GM19452 (cell line): ENCODE measurements around the gene SPEM1.

Source experiments
- ATAC-seq: cut with Tn5 transposase; IDR thresholded peaks from one replicate; pipeline ENCODE4 v1.9.1; 2021; ENCODE audit not compliant: unreplicated experiment

The SPEM1 gene

DNA sequence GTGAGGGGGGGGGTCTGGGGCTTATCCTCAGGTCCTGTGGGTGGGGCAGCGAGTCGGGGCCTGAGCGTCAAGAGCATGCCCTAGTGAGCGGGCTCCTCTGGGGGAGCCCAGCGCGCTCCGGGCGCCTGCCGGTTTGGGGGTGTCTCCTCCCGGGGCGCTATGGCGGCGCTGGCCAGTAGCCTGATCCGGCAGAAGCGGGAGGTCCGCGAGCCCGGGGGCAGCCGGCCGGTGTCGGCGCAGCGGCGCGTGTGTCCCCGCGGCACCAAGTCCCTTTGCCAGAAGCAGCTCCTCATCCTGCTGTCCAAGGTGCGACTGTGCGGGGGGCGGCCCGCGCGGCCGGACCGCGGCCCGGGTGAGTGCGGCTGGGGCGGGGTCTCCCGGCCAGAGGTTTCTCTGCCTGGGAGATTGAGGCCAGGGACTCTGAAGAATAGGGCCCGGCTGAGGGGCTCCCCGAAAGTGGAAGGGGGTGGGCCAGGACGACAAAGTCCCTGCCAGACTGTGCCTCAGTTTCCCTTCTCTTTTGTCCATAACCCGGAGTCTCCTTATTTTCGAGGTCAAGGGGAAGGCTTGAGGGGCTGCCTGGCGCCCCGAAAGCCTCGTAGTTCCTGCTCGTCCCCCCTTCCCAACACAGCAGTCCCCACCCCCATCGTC lies 19.5 kb downstream of the SPEM1 start, which contains the start of gene FGF11:
FGF11 (plus strand) TSS at position 51 of the 651 bp plus-strand sequence; CDS start at position 160, 109 bp downstream.
- no peak for ATAC-seq

DNA sequence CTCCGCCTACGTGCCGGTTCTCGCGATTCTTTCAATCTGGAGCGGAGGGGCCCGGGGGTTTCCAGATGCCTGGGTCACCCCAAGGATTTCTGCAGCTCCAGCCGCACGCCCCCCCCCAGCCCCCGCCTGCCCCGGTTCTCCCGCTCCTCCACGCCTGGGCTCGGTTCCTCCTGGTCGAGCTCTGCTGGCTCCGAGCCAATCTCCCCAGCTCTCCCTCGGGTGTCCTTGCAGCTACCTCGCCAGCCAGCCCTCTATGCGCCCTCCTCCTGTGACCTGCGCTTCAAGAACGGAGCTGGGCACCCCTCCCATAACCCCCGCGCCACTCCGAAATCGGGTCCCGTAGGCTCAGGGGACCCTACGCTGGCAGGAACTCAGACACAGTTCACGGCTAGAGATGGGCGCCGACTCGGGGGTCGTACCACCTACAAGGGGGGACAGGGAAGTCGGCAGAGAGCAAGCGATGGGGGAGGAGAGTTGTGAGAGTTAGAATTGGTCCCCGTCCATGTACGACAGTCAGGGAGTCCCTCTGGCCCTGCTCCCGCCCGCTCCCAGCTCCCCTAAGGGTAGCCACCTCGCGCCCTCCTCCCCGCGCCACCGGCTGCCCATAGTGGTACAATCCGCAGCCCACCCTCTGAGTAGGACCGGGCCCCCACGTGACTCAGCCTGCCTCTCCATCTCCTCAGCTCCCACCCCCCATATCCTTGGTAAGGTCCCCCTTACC lies 20.1 kb downstream of the SPEM1 start:
- ATAC-seq = no peak

DNA sequence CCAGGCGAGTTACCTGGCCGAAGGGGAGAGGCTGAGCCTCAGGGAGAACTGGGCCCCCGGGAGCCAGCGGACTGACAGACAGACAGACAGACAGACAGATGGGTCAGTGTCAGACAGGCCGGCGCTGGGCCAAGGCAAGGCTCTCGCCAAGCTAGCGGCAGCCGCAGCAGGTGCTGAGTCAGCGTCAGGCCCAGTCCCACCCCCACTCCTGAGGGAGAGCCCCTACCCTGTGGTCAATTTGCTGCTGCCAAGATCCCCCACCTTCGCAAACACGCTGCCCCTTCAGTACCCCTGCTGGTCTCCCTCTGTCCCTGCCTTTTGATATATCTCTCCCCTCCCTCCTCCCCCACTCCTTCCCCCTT lies 20.7 kb downstream of the SPEM1 start:
- ATAC-seq = no peak

- no peak for ATAC-seq
Observed at GRCh38 chr17:7441266-7441665, 21.1 kb downstream of the SPEM1 start.

DNA sequence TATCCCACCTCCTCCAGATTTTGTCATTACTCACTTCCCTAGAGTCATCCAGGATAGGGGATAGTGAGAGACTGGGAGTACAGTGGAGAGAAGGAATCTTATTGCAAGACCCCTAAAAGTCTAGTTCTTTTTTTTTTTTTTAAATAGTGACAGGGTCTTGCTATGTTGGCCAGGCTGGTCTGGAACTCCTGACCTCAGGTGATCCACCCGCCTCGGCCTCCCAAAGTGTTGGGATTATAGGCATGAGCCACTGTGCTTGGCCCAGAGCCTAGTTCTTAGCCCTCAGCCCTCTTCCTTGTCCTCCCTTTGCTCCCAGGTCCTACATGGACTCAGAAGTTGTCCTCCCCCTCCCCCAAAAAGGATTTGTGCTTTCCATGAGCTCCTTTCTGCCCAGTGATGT lies 22.0 kb downstream of the SPEM1 start:
- ATAC-seq = no peak

DNA sequence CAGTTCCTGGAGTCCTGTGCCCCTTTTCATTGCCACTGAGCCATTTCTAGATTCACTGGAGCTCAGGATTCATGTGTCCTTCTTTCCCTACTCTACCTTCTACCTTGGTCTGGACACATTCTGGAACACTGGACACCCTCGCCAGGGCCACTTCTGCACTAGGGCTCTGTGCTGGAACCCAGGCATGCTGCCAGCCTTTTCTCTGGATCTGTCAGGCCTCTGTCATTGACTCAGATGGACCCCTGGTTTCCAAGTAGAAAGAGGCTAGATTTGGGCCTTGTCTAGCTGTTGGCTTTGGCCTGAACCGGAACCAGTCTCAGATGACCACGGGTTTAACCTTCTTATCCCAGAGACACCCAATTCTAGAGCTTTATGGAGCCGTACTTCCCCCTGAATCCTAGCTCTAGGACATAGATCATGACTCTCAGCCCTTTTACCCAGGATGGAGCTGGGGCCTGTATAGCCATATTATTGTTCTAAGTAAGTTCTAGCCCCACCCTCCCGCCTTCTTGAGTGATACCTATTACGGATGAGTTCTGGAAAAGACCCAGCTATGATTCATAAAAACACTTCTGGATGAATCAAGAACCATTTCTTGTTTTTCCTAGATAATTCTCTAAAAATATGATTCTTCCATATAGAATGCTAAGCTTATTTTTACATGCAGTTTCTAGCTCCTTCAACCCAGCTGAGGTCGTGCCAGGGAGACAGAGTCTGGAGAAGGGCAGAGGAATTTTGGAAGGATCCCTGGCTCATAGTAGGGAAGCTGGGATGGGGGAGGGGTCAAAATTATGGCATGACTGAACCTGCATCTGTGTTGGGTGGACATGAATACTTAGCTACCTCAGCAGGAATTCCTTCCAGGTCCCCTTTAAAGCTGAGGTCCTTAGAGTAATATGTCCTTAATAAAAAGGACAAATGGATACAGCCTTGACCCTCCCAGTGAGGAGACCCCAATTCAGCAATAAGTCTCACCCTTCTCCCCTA lies 23.7 kb downstream of the SPEM1 start:
- ATAC-seq = no peak

GRCh38 chr17:7444682-7445618 lies 24.8 kb downstream of the SPEM1 start, which contains the start of gene CHRNB1:
Gene CHRNB1 (plus strand): TSS chr17:7445061. CDS start chr17:7445128, 67 bp downstream.
- no peak for ATAC-seq

DNA sequence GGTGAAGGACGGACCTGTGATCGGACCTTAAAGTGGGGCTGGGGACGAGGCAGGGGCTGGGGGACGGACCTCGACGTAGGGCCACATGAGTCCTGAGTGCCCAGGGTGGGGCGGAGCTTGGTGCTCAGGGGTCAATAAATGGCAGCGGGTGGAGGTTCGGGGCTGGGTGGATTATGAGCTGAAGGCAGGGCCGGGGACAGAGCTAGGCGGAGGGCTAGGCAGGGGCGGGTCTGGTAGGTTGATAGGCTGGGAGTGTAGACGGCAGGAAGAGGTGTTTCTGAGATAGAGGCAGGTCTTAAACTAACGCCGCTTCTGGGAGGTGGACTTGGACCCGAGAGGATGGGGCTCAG lies 25.5 kb downstream of the SPEM1 start:
- ATAC-seq = no peak

GRCh38 chr17:7448461-7448860 lies 28.3 kb downstream of the SPEM1 start:
- ATAC-seq = no peak

GRCh38 chr17:7459961-7460545 lies 39.9 kb downstream of the SPEM1 start:
- ATAC-seq = no peak

DNA sequence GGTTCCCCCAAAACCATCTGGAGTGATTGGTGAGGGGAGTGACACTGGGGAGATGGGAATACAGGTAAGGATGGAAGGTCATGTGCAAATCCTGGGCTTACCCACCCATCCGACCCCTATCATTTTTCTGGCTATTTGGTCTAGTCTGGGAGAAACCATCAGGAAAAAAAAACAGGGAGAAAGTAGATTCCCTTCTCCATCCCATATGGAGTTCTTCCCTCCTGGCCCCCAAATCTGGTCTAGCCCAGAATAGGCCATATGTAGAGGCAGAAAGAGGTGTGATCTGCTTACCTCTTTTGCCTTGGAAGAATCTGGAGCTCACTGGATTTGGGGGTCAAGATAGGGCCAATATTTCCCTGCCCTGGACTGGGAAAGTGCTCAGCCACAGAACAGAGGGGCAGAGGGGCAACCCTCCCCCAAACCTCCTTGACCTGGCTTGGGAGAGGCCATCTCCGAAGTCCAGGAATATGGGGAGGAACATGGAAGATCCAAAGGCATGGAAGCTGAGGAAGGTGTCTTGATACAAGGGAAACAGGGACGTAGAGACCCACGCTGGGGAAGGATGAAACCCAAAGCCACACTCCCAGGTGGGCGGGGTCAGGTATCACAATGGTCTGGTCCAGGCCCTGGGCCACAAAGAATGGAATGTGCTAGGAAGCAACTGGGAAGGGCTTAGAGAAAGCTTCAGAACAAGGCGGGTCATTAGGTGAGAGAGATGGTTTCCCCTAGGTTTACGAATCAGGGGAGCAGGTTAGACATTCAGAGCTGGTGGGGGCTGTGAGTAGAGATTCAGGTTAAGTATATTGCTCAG lies 40.9 kb downstream of the SPEM1 start:
- no peak for ATAC-seq

GRCh38 chr17:7462474-7463371 lies 42.6 kb downstream of the SPEM1 start:
- no peak for ATAC-seq

- ATAC-seq = no peak
Observed at GRCh38 chr17:7463372-7463846, 43.3 kb downstream of the SPEM1 start.

DNA sequence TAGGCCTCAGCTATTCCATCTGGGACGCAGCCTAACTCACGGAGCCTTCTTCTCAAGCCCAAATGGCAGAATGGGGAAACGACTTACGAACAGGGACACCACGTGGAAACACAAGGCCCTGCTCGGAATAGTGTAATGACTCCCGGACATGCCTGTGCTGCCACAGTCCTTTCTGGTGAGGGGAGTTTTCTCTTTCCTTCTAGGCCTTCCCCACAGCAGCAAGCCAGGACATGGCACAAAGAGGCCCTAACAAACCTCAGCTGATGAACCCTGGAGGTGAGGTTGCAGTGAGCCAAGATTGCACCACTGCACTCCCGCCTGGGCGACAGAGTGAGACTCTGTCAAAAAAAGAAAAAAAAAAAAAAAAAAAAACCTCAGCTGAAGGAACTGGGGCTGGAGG lies 44.0 kb downstream of the SPEM1 start:
- ATAC-seq = no peak

DNA sequence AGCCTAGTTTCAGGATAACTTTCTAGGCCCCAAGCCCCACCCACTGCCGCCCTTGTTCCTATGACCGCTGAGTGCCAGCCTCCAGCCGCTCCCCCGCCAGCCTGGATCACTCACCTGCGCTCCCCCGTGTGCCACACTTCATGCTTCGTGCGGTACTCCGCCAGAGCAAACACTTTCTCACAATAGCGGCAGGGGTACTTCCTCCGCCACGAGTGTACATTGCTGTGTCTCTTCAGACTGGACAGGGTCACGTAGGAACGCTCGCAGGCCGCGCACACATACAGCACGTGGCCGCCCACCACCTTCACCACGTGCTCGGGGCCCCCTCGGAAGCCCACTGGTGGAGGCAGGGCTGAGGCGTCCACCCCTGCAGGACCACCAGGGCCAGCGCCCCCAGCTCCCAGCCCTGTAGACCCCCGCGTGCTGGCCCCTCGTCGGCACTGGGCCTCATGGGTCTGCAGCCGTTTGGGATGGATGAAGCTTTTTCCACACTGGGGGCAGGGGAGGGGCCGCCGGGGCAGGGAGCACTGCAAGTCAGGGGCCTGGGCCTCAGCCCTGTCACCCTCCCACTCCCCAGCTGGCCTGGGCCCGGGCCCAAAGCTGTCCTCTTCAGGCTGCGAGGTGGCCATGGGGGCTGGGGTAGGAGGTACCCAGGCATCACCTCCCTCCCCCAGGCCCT lies 45.6 kb downstream of the SPEM1 start:
- ATAC-seq = no peak

DNA sequence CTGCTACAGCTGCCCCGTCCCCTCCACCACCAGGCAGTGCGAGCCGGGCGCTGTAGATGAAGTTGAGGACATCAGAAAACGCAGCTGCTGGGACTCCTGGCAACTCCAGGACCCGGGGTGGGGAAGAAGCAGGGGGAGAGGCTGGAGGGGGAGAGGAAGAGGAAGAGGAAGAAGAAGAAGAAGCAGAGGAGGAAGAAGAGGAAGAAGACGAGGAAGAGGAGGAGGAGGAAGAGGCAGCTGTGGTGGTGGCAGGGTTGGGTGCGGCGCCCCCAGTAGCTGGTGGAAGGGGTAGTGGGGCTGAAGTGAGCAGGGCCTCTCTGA lies 46.2 kb downstream of the SPEM1 start:
- ATAC-seq = no peak

GRCh38 chr17:7466639-7467341 lies 46.7 kb downstream of the SPEM1 start:
- ATAC-seq = no peak
